ENCODE data around the gene PSMF1. TPM values are rescaled to one million over a fixed set of nuclear protein-coding genes. Genes with fewer than 3 reads are reported as not detected.

PSMF1 gene
- polyA plus RNA-seq, 1 experiment, result 154 TPM

DNA sequence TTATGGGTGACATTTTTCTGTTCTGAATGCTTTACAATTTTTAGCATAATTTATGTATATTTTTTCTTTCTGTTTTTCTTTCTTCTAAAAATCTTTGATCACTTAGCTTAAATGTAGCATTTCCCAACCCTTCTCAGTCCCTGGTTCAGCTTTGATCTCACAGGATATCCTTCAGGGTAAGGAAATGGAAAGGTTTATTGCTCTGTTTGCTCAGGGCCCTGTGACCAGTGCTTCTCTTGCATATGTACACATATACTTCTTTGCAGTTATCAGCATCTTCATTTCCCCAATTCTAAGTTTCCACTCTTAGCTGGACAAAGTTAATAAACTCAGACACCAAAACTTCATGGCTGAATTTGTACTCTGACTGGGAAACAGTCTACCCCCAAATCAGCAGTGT is 35.8 kb downstream of the PSMF1 start:
- no peak for DNase-seq (ENCODE audit: low read depth)
- TF ChIP-seq CTCF (IDR thresholded peaks at IDR 0.05; ENCODE audit: insufficient read depth, low read depth, low read length), result no peak
- peaks cover 6% of the 10 kb centered on the region; the same call in 1 of the 2 replicates for H3K36me3 ChIP-seq (ENCODE audit: control insufficient read depth, insufficient read depth, low read length)
- H3K4me3 ChIP-seq (ENCODE audit: low read depth, low read length), result no peak overlapping the region
- no peaks in the 10 kb centered on the region for H3K27me3 ChIP-seq (ENCODE audit: control insufficient read depth, insufficient read depth, low read length)
- POLR2A ChIA-PET, result no interaction called here
- CTCF ChIA-PET, result no interaction called here

- no peaks in the 10 kb centered on the region for H3K27me3 ChIP-seq (ENCODE audit: control insufficient read depth, insufficient read depth, low read length)
- H3K36me3 ChIP-seq (ENCODE audit: control insufficient read depth, insufficient read depth, low read length), result peaks cover 6% of the 10 kb centered on the region; the same call in 1 of the 2 replicates
- ChIA-PET POLR2A (no interaction called here), CTCF (no interaction called here)
- TF ChIP-seq CTCF (IDR thresholded peaks at IDR 0.05; ENCODE audit: insufficient read depth, low read depth, low read length), result no peak
- DNase-seq (ENCODE audit: low read depth), result no peak
- H3K4me3 ChIP-seq (ENCODE audit: low read depth, low read length), result no peak overlapping the region
Measured at GRCh38 chr20:1154691-1155090, 36.3 kb downstream of the PSMF1 start.

- DNase-seq (ENCODE audit: low read depth), result no peak
- no peaks in the 10 kb centered on the region for H3K27me3 ChIP-seq (ENCODE audit: control insufficient read depth, insufficient read depth, low read length)
- ChIA-PET POLR2A (no interaction called here), CTCF (no interaction called here)
- no peak overlapping the region for H3K4me3 ChIP-seq (ENCODE audit: low read depth, low read length)
- H3K36me3 ChIP-seq (ENCODE audit: control insufficient read depth, insufficient read depth, low read length), result peaks cover 6% of the 10 kb centered on the region; the same call in 1 of the 2 replicates
- no peak for TF ChIP-seq CTCF (IDR thresholded peaks at IDR 0.05; ENCODE audit: insufficient read depth, low read depth, low read length)
Measured at GRCh38 chr20:1155342-1155741, 36.9 kb downstream of the PSMF1 start.

- peaks cover 21% of the 10 kb centered on the region for H3K36me3 ChIP-seq (ENCODE audit: control insufficient read depth, insufficient read depth, low read length)
- ChIA-PET POLR2A (no interaction called here), CTCF (interaction anchor here (1.5 kb wide), 1 partner anchor 9 kb away, joined by 5 read pairs; no protein-coding TSS in a partner anchor)
Measured at GRCh38 chr20:1160496-1160895, 42.1 kb downstream of the PSMF1 start.

GRCh38 chr20:1160991-1161390 is 42.6 kb downstream of the PSMF1 start:
- ChIA-PET CTCF (interaction anchor here (1.5 kb wide), 1 partner anchor 9 kb away, joined by 5 read pairs; no protein-coding TSS in a partner anchor), POLR2A (no interaction called here)

More at GRCh38 chr20:1160496-1160895, 42.1 kb downstream of the PSMF1 start:
- no peaks in the 10 kb centered on the region for H3K27me3 ChIP-seq (ENCODE audit: control insufficient read depth, insufficient read depth, low read length)
- no peak overlapping the region for H3K4me3 ChIP-seq (ENCODE audit: low read depth, low read length)
- DNase-seq (ENCODE audit: low read depth), result no peak
- TF ChIP-seq CTCF (IDR thresholded peaks at IDR 0.05; ENCODE audit: insufficient read depth, low read depth, low read length), result no peak

More at GRCh38 chr20:1160991-1161390, 42.6 kb downstream of the PSMF1 start:
- DNase-seq (ENCODE audit: low read depth), result no peak
- H3K4me3 ChIP-seq (ENCODE audit: low read depth, low read length), result no peak overlapping the region
- no peak for TF ChIP-seq CTCF (IDR thresholded peaks at IDR 0.05; ENCODE audit: insufficient read depth, low read depth, low read length)
- H3K36me3 ChIP-seq (ENCODE audit: control insufficient read depth, insufficient read depth, low read length), result peaks cover 21% of the 10 kb centered on the region
- H3K27me3 ChIP-seq (ENCODE audit: control insufficient read depth, insufficient read depth, low read length), result no peaks in the 10 kb centered on the region
